ENCODE measurements around the gene KIFBP. TPM values are rescaled to one million over a fixed set of nuclear protein-coding genes. Genes with fewer than 3 reads are reported as not detected.
A peak's percentile ranks its signal among the peaks of the same experiment; 100 is the strongest.
"Not testable (repeated sequence)": the region's sequence is repeated elsewhere in the genome, so short reads cannot be mapped to it uniquely, and the experiment has no call there.

Gene KIFBP
- total and polyA plus RNA-seq, 7 donors = 12.2 to 34.6 (median 21.0) TPM

DNA sequence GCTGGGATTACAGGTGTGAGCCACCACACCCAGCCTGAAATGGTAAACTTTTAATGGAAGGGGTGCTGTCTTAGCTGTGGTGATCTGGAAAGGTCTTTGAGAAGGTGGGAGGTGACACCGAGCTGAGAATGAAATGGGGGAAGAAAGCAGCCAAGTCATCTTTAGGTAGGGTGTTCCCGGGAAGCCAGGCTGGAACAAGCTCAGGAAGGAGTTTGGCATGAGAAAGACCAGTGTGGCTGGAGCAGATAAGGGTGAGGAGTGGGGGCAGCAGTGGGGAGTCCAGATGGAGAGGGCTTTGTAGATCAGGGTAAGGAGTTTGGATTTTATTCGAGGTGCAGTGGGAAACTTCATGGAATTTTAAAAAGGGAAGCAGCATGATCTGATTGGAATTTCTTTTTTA lies 30.0 kb downstream of the KIFBP start:
- H3K9me3 ChIP-seq = no peaks in the 10 kb centered on the region
- H3K4me3 ChIP-seq = no peak overlapping the region
- H3K36me3 ChIP-seq = peaks cover 16 to 55% (median 29%) of the 10 kb centered on the region in 4 donors
- DNase-seq = no peak
- 93% methylated on average over 3 of the region's 3 CpGs for WGBS, 2 donors
- H3K4me1 ChIP-seq = no peaks in the 10 kb centered on the region
- intact Hi-C loops (cut with DNase I) = no loop called here
- TF ChIP-seq, protein P1, sequence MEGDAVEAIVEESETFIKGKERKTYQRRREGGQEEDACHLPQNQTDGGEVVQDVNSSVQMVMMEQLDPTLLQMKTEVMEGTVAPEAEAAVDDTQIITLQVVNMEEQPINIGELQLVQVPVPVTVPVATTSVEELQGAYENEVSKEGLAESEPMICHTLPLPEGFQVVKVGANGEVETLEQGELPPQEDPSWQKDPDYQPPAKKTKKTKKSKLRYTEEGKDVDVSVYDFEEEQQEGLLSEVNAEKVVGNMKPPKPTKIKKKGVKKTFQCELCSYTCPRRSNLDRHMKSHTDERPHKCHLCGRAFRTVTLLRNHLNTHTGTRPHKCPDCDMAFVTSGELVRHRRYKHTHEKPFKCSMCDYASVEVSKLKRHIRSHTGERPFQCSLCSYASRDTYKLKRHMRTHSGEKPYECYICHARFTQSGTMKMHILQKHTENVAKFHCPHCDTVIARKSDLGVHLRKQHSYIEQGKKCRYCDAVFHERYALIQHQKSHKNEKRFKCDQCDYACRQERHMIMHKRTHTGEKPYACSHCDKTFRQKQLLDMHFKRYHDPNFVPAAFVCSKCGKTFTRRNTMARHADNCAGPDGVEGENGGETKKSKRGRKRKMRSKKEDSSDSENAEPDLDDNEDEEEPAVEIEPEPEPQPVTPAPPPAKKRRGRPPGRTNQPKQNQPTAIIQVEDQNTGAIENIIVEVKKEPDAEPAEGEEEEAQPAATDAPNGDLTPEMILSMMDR (IDR thresholded peaks at IDR 0.05) = no peak
- TF ChIP-seq POLR2AphosphoS5 (IDR thresholded peaks at IDR 0.05) (no peak), POLR2A (IDR thresholded peaks at IDR 0.05) (no peak)
- no peaks in the 10 kb centered on the region for H3K27me3 ChIP-seq
- H3K27ac ChIP-seq = no peak overlapping the region

DNA sequence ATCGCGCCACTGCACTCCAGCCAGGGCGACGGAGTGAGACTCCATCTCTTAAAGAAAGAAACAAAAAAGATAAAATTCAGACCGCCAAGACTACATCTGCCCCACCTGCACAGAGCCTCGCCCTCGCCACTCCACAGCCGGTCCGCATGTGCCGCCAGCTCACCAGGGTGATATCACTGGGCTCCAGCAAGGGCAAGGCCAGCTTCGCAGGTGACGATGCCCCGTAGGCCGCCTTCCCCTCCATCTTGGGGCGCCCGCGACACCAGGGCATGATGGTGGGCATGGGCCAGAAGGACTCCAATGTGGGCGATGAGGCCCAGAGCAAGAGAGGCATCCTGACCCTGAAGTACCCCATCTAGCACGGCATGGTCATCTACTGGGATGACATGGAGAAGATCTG lies 34.0 kb downstream of the KIFBP start:
- no peak for TF ChIP-seq POLR2AphosphoS5 (IDR thresholded peaks at IDR 0.05)
- TF ChIP-seq EP300 (IDR thresholded peaks at IDR 0.05) = no peak
- TF ChIP-seq POLR2A (IDR thresholded peaks at IDR 0.05) = no peak
- TF ChIP-seq, protein P1 (IDR thresholded peaks at IDR 0.05) = no peak
- Histone ChIP-seq H3K4me1 (no peaks in the 10 kb centered on the region), H3K36me3 (peaks cover 0 to 15% (median 3%) of the 10 kb centered on the region in 4 donors), H3K9me3 (no peaks in the 10 kb centered on the region), H3K27ac (no peak overlapping the region), H3K4me3 (no peak overlapping the region), H3K27me3 (no peaks in the 10 kb centered on the region)
- intact Hi-C loops (cut with DNase I) = no loop called here
- 98% methylated on average over 19 of the region's 19 CpGs for WGBS, 2 donors
- DNase-seq = no peak

DNA sequence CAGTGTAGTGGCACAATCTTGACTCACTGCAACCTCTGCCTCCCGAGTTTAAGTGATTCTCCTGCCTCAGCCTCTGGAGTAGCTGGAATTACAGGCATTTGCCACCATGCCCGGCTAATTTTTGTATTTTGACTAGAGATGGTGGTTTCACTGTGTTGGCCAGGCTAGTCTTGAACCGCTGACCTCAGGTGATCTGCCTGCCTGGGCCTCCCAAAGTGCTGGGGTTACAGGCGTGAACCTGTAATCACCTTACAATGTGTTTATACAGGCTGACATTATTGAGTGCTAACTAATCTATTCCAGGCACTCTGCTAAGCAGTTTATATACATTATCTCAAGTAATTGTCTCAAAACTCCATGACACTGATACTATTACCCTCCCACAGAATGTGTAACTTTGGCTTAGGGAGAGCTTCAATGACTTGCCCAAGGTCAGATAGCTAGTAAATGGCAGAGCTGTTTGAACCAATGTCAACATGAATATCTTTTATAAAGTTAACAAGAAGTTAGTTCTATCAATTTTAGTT lies 36.8 kb downstream of the KIFBP start:
- intact Hi-C loops (cut with DNase I) = no loop called here
- TF ChIP-seq EP300 (IDR thresholded peaks at IDR 0.05) = no peak
- TF ChIP-seq POLR2AphosphoS5 (IDR thresholded peaks at IDR 0.05) = no peak
- TF ChIP-seq, protein P1 (IDR thresholded peaks at IDR 0.05) = no peak
- TF ChIP-seq POLR2A (IDR thresholded peaks at IDR 0.05) = no peak
- no peaks in the 10 kb centered on the region for H3K36me3 ChIP-seq
- no peak overlapping the region for H3K27ac ChIP-seq
- 81 to 84% methylated on average over 4 of the region's 4 CpGs for WGBS, 2 donors
- H3K4me1 ChIP-seq = no peaks in the 10 kb centered on the region
- H3K27me3 ChIP-seq = no peaks in the 10 kb centered on the region
- no peak overlapping the region for H3K4me3 ChIP-seq
- no peaks in the 10 kb centered on the region for H3K9me3 ChIP-seq
- no peak for DNase-seq

DNA sequence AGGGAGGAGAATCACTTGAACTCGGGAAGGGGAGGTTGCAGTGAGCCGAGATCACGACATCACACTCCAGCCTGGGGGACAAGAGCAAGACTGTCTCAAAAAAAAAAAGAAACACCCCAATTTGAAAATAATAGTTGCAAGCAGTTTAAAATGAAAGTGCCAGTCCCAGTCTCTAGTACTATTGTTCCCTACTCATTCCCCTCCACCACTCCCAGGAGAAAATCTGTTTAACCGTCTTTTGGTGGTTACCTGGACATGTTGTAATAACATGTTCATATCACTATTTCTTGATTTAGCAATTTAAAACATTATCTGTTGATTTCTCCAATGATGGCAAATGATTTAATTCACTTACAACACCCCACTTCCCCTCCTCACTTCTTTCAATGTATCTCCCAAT lies 44.7 kb downstream of the KIFBP start:
- Histone ChIP-seq H3K27ac (no peak overlapping the region), H3K36me3 (no peaks in the 10 kb centered on the region), H3K27me3 (no peaks in the 10 kb centered on the region), H3K4me3 (no peak overlapping the region), H3K4me1 (no peaks in the 10 kb centered on the region), H3K9me3 (no peaks in the 10 kb centered on the region)
- WGBS, 2 donors = 86 to 89% methylated on average over 4 of the region's 4 CpGs
- intact Hi-C loops (cut with DNase I) = no loop called here
- DNase-seq = no peak
- TF ChIP-seq, protein P1 (IDR thresholded peaks at IDR 0.05) = no peak
- no peak for TF ChIP-seq EP300 (IDR thresholded peaks at IDR 0.05)
- no peak for TF ChIP-seq POLR2A (IDR thresholded peaks at IDR 0.05)
- TF ChIP-seq POLR2AphosphoS5 (IDR thresholded peaks at IDR 0.05) = no peak

DNA sequence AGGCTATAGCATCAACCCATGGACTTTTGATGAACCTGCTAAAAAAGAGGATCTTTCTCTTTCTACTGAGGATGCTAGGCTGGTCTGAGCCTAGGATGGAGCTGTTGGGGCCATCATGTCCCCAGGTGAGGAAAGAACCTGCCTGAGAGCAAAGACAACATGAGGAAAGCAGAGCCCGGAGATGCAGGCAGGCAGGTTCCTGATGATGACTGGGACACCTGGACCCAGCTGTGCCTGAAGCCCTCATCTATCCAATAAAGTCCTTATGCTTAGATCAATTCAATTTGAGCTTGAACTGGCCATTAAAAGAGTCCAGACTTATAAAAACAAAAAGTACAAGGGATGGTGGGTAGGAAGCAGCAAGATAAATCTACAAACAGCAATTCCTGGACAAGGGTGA lies 48.9 kb downstream of the KIFBP start:
- H3K27me3 ChIP-seq = no peaks in the 10 kb centered on the region
- H3K4me1 ChIP-seq = no peaks in the 10 kb centered on the region
- H3K36me3 ChIP-seq = no peaks in the 10 kb centered on the region
- peak; percentile 21 for DNase-seq
- WGBS, 2 donors = 90 to 95% methylated on average over 1 of the region's 1 CpG
- H3K9me3 ChIP-seq = no peaks in the 10 kb centered on the region
- TF ChIP-seq, protein P1 (IDR thresholded peaks at IDR 0.05) = no peak
- TF ChIP-seq EP300 (IDR thresholded peaks at IDR 0.05) = no peak
- TF ChIP-seq POLR2A (IDR thresholded peaks at IDR 0.05) = no peak
- no peak for TF ChIP-seq POLR2AphosphoS5 (IDR thresholded peaks at IDR 0.05)
- intact Hi-C loops (cut with DNase I) = no loop called here
- no peak overlapping the region for H3K4me3 ChIP-seq
- no peak overlapping the region for H3K27ac ChIP-seq

DNA sequence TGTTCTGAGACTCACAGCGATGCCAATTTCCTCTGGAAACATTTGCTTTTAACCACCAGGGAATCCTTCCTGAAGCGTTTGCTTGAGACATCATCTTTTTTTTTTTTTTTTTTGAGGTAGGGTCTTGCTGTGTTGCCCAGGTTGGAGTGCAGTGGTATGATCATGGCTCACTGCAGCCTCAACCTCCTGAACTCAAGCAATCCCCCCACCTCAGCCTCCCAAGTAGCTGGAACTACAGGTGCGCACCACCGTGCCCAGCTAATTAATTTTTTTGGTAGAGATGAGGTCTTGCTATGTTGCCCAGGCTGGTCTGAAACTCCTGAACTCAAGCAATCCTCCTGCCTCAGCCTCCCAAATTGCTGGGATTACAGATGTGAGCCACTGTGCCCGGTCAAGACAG lies 52.3 kb downstream of the KIFBP start:
- intact Hi-C loops (cut with DNase I); DNase-seq: not testable (repeated sequence)
- 73 to 77% methylated on average over 5 of the region's 5 CpGs for WGBS, 2 donors

More for the DNA sequence above, 52.3 kb downstream of the KIFBP start:
- not testable (repeated sequence) for H3K27ac ChIP-seq, H3K4me1 ChIP-seq, H3K36me3 ChIP-seq, H3K27me3 ChIP-seq, H3K4me3 ChIP-seq, H3K9me3 ChIP-seq

Measured in sigmoid colon (tissue), 7 donors.